AG09309 (cell line): Measurements from ENCODE around the gene ENPP1.

Experiments
- DNase-seq: peaks from one replicate; pipeline ENCODE4 v3.0.0-alpha.2; 2010; ENCODE audit warnings: low read depth
- H3K4me3 ChIP-seq: 2 replicates; pipeline ENCODE4 v1.5.1; 2011; ENCODE audit warnings: mild to moderate bottlenecking, low read depth, low read length, moderate library complexity; ENCODE audit not compliant: control insufficient read depth
- TF ChIP-seq, protein P1 (sequence below): IDR thresholded peaks from 2 replicates; pipeline ENCODE4 v1.5.1; 2011; ENCODE audit warnings: mild to moderate bottlenecking, low read depth, low read length, inconsistent platforms; ENCODE audit not compliant: insufficient read depth, control insufficient read depth; ENCODE audit errors: missing control alignments

Gene ENPP1

DNA sequence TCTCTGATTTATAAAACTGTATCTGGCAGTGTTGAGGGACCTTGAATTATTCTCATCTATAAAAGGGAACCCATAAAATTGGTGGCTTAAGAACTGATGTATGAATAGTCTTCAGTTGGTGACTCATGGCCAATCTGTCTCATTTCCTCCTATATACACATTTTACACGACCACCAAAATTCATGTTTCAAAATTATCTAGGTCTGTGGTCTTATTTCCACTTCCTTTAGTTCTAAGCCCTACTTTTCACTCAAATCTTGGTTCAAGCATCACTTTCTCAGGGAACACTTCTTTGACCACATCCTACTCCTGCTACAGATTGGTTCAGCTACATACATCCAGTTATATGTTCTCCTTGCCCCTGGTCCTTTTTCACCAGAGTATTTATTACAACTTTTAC, 18.6 kb upstream of the ENPP1 start:
- TF ChIP-seq, protein P1, sequence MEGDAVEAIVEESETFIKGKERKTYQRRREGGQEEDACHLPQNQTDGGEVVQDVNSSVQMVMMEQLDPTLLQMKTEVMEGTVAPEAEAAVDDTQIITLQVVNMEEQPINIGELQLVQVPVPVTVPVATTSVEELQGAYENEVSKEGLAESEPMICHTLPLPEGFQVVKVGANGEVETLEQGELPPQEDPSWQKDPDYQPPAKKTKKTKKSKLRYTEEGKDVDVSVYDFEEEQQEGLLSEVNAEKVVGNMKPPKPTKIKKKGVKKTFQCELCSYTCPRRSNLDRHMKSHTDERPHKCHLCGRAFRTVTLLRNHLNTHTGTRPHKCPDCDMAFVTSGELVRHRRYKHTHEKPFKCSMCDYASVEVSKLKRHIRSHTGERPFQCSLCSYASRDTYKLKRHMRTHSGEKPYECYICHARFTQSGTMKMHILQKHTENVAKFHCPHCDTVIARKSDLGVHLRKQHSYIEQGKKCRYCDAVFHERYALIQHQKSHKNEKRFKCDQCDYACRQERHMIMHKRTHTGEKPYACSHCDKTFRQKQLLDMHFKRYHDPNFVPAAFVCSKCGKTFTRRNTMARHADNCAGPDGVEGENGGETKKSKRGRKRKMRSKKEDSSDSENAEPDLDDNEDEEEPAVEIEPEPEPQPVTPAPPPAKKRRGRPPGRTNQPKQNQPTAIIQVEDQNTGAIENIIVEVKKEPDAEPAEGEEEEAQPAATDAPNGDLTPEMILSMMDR: no peak
- H3K4me3 ChIP-seq: no peak overlapping the region
- no peak for DNase-seq

DNA sequence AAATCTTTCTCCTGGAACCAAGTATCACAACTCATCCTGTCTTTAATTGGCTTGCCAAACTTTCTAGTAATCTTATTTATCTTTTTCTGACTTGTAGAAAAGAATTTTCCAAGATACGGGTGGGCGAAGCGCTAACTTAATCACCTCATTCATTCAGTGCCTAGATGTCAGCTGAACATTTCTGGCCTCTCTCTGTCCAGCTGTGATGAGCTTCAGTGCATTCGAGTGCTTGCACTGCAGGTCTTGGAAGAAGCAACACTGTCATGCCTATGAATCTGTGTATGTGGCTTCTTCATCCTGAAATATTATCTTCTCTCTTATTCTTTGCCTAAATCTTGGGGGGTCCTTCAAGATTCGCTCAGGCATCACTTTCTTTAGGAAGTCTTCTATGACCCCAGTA, 16.3 kb upstream of the ENPP1 start:
- no peak for DNase-seq
- no peak overlapping the region for H3K4me3 ChIP-seq
- TF ChIP-seq, protein P1: no peak

DNA sequence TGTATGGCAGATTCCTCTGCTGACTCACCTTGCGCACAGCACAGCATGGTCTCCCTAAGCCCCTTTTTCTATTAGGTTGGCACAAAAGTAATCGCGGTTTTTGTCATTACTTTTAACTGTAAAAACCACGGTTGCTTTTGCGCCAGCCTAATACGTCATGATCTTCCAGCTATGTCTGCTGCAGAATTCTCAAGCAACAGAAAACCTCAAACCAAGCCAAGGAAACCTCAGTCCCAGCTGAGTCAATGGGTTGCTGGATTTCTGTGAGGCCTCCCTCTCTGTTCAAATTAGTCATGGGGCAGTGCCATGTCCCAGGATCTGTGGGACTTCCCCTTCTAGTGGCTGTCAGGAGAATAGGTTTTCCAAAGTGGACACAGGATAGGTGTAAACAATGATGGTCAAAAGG, 15.7 kb upstream of the ENPP1 start:
- TF ChIP-seq, protein P1: peak; percentile 32
- H3K4me3 ChIP-seq: no peak overlapping the region
- peak; percentile 66 for DNase-seq

DNA sequence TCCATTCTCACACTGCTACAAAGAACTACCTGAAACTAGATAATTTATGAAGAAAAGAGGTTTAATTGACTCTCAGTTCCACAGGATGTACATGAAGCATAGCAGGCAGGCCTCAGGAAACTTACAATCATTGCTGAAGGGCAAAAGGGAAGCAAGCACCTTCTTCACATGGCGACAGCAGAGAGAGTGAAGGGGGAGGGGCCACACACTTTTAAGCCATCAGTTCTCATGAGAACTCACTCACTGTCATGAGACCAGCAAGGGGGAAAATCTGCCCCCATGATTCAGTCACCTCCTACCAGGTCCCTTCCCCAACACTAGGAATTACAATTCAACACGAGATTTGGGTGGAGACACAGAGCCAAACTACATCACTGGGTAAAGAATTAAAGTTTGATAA, 12.5 kb upstream of the ENPP1 start:
- H3K4me3 ChIP-seq: no peak overlapping the region
- DNase-seq: no peak
- TF ChIP-seq, protein P1: no peak

DNA sequence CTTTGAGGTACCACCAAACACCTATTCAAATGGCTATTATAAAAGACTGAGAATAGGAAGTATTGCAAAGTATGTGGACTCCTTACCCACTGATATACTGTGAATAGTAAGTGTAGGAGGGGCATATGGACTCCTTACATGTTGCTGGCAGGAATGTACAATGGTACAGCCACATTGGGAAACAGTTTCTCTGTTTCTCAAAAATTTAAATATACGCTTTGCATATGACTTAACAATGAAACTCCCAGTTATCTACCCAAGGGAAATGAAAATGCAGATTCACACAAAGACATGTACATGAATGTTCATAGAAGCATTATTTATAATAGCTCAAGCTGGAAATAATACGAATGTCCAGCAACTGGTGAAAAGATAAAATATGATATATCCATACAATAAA, 5.5 kb upstream of the ENPP1 start:
- no peak overlapping the region for H3K4me3 ChIP-seq
- TF ChIP-seq, protein P1: no peak
- no peak for DNase-seq

DNA sequence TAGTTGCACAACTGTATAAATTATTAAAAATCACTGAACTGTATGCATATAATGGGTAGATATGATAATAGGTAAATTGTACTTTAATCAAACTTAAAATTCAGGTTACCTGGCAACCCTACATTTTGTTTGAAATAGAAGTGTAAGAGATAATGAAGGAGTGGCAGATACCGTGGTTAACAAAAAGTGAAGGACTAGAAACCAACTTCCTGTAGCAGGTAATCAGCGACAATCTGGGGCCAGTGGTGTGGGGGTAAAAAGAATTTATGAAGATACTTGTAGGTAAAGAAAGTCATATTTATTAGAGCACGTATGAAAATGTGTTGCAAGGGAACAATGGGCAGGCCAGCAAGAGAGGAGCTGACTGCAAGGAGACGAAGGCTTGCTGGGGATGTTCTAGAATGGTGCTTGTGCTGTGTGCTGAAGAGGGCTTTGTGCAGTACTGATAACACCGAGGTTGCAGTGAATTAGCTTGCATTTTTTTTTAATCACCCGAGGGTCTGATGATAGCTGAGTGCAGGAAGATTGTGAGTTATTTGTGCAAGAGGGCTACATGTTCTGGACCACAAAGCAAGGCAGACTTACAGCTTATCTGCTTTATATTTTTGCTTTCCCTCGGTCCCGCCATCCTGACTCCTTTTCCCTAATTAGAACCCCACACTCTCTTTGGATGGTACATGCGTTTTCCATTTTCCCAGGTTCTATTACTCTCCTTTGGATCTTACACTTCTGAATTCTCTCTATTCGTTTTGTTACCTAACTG, 4.6 kb upstream of the ENPP1 start:
- H3K4me3 ChIP-seq: no peak overlapping the region
- TF ChIP-seq, protein P1: no peak
- DNase-seq: no peak

DNA sequence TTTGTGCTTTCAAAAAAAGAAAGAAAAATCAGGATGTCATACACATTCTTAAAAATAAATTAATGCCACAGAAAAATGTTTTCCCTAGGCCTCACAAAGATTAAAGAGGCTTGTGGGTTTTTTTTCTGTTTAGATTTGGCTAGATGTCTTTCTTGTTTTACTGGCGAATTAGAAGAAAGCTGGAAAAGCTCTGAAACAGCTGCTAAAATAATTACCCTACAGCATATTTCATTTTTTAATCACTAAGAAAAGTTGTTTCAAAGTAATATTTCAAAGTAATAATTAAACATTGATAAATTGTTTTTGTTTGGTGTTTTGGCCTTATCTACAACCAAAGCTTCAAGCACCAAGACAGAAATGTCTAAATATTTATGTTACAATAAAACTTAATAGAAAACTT, 3.7 kb upstream of the ENPP1 start:
- no peak overlapping the region for H3K4me3 ChIP-seq
- TF ChIP-seq, protein P1: no peak
- DNase-seq: no peak
